OCI-LY7 (cell line): ENCODE data around the gene FNBP1. TPM values are rescaled to one million over a fixed set of nuclear protein-coding genes. Genes with fewer than 3 reads are reported as not detected.

Source experiments
- BruUV-seq: library from RNA; stranded (reverse); fragments of 400-500 nt; replicated peaks from 2 replicates; lab custom pipeline; 2021; lab: Mats Ljungman, UMichigan
- CTCF ChIA-PET: fragments of 300-600 bp; sonication (Branson Sonifier 250); formaldehyde crosslinking; loops from one replicate; lab custom pipeline; 2022; ENCODE audit warnings: antibody characterized with exemption; ENCODE audit not compliant: unreplicated experiment; lab: Charles Lee
- POLR2A ChIA-PET: fragments of 300-600 bp; sonication (Branson Sonifier 250); formaldehyde crosslinking; loops from one replicate; lab custom pipeline; 2022; ENCODE audit warnings: antibody characterized with exemption; lab: Charles Lee
- DNase-seq: peaks from one replicate; pipeline ENCODE4 v3.0.0-alpha.2; 2015; ENCODE audit warnings: low spot score
- H2AFZ ChIP-seq: fragments of 200-600 bp; sonication (generic), shearing (Covaris generic); 2 replicates; pipeline ENCODE4 v1.6.1; 2014; ENCODE audit warnings: mild to moderate bottlenecking, antibody characterized with exemption, low read length, moderate library complexity
- H3K27ac ChIP-seq: fragments of 200-600 bp; sonication (generic); 2 replicates; pipeline ENCODE4 v1.5.1; 2014; ENCODE audit warnings: mixed run types, low read depth, mild to moderate bottlenecking, moderate library complexity, low read length, inconsistent platforms; ENCODE audit not compliant: poor library complexity, severe bottlenecking
- H3K36me3 ChIP-seq: fragments of 200-600 bp; sonication (generic); 2 replicates; pipeline ENCODE4 v1.6.1; 2014; ENCODE audit warnings: mild to moderate bottlenecking, antibody characterized with exemption, low read length, moderate library complexity, mixed read lengths; ENCODE audit not compliant: insufficient read depth
- H3K4me1 ChIP-seq: fragments of 200-600 bp; sonication (generic); 2 replicates; pipeline ENCODE4 v1.5.1; 2014; ENCODE audit warnings: mild to moderate bottlenecking, low read length; ENCODE audit not compliant: insufficient read depth, poor library complexity, severe bottlenecking
- H3K4me2 ChIP-seq: fragments of 200-600 bp; sonication (generic); 2 replicates; pipeline ENCODE4 v1.6.1; 2014; ENCODE audit warnings: mild to moderate bottlenecking, low read length
- H3K4me3 ChIP-seq: fragments of 200-600 bp; sonication (generic); 2 replicates; pipeline ENCODE4 v1.5.1; 2014; ENCODE audit warnings: mild to moderate bottlenecking, low read depth, low read length; ENCODE audit not compliant: poor library complexity, severe bottlenecking
- H3K79me2 ChIP-seq: fragments of 200-600 bp; sonication (generic); 2 replicates; pipeline ENCODE4 v1.6.1; 2016; ENCODE audit warnings: low read depth, mild to moderate bottlenecking, low read length, moderate library complexity, mixed read lengths; ENCODE audit not compliant: insufficient read depth
- H3K9me2 ChIP-seq: fragments of 200-600 bp; sonication (generic); 2 replicates; pipeline ENCODE4 v1.6.1; 2016; ENCODE audit warnings: mild to moderate bottlenecking, low read length, mixed read lengths; ENCODE audit not compliant: insufficient read depth
- H3K9me3 ChIP-seq: fragments of 200-600 bp; sonication (generic); 2 replicates; pipeline ENCODE4 v1.6.1; 2014; ENCODE audit warnings: mild to moderate bottlenecking, mixed run types, low read length, mixed read lengths
- H4K20me1 ChIP-seq: fragments of 200-600 bp; sonication (generic); 2 replicates; pipeline ENCODE4 v1.6.1; 2014; ENCODE audit warnings: mild to moderate bottlenecking, antibody characterized with exemption, low read length, moderate library complexity, mixed read lengths; ENCODE audit not compliant: insufficient read depth
- EZH2phosphoT487 ChIP-seq: fragments of 200-600 bp; sonication (generic); IDR thresholded peaks from 2 replicates; pipeline ENCODE4 v1.6.1; 2018; ENCODE audit warnings: low read depth, borderline replicate concordance, mild to moderate bottlenecking, mixed run types, antibody characterized with exemption, low read length, moderate library complexity, mixed read lengths
- intact Hi-C: fragments of 100-400 bp; cut with micrococcal nuclease; formaldehyde crosslinking; loops from one replicate; pipeline ENCODE4 v1.10.0; 2022; ENCODE audit not compliant: unreplicated experiment
- total RNA-seq, 2 experiments: library from RNA; depleted of rRNA in 1 of 2; stranded (reverse); fragments of >200 nt in 1 of 2; shearing (Covaris generic) in 1 of 2; gene quantifications; 2 replicates each; pipeline ENCODE4 v1.2.3, GENCODE V29; 2014 to 2022
- TF ChIP-seq, protein P1 (sequence below): fragments of 200-600 bp; sonication (generic); conservative IDR thresholded peaks from 2 replicates; pipeline ENCODE4 v1.5.1; 2014; ENCODE audit warnings: mild to moderate bottlenecking, antibody characterized with exemption, low read length, moderate library complexity, mixed read lengths

The FNBP1 gene
- total RNA-seq, 2 experiments from 2014 or later, result 93.3 to 164 TPM

DNA sequence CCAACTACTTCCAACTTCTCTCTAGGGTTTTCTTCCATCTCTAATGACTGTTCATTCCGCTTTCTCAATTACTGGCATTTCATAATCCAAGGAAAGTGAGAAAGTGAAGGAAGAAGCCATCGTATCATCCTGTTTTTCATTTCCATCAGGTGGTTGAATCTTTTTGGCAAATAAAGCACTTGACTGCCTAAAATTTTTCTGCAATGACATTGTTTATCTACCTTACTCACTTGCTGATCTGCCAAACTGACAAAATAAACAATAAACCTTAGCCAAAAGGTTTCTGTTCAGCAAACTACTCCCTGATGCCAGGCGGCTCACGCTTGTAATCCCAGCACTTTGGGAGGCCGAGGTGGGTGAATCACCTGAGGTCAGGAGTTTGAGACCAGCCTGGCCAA, 18.4 kb downstream of the FNBP1 start:
- H3K9me3 ChIP-seq, result no peaks in the 10 kb centered on the region
- H3K4me3 ChIP-seq, result no peak overlapping the region
- intact Hi-C loops, result no loop called here
- peaks cover 29% of the 10 kb centered on the region for H3K36me3 ChIP-seq
- no peak for DNase-seq
- BruUV-seq, result no TSS peak
- no peak overlapping the region for H2AFZ ChIP-seq
- no peaks in the 10 kb centered on the region for H3K9me2 ChIP-seq
- H3K4me1 ChIP-seq, result peaks cover 99% of the 10 kb centered on the region
- peak overlapping the region; percentile 30 for H3K4me2 ChIP-seq
- ChIA-PET POLR2A (interaction anchor here (0.7 to 1.1 kb wide), 4 partner anchors 8 to 25 kb away, joined by 3 to 4 read pairs (median 4); no protein-coding TSS in a partner anchor), CTCF (no interaction called here)
- H3K79me2 ChIP-seq, result peaks cover 100% of the 10 kb centered on the region
- no peak for TF ChIP-seq EZH2phosphoT487
- TF ChIP-seq, protein P1, sequence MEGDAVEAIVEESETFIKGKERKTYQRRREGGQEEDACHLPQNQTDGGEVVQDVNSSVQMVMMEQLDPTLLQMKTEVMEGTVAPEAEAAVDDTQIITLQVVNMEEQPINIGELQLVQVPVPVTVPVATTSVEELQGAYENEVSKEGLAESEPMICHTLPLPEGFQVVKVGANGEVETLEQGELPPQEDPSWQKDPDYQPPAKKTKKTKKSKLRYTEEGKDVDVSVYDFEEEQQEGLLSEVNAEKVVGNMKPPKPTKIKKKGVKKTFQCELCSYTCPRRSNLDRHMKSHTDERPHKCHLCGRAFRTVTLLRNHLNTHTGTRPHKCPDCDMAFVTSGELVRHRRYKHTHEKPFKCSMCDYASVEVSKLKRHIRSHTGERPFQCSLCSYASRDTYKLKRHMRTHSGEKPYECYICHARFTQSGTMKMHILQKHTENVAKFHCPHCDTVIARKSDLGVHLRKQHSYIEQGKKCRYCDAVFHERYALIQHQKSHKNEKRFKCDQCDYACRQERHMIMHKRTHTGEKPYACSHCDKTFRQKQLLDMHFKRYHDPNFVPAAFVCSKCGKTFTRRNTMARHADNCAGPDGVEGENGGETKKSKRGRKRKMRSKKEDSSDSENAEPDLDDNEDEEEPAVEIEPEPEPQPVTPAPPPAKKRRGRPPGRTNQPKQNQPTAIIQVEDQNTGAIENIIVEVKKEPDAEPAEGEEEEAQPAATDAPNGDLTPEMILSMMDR, result no peak
- peak overlapping the region; percentile 70 for H3K27ac ChIP-seq
- peaks cover 38% of the 10 kb centered on the region for H4K20me1 ChIP-seq

DNA sequence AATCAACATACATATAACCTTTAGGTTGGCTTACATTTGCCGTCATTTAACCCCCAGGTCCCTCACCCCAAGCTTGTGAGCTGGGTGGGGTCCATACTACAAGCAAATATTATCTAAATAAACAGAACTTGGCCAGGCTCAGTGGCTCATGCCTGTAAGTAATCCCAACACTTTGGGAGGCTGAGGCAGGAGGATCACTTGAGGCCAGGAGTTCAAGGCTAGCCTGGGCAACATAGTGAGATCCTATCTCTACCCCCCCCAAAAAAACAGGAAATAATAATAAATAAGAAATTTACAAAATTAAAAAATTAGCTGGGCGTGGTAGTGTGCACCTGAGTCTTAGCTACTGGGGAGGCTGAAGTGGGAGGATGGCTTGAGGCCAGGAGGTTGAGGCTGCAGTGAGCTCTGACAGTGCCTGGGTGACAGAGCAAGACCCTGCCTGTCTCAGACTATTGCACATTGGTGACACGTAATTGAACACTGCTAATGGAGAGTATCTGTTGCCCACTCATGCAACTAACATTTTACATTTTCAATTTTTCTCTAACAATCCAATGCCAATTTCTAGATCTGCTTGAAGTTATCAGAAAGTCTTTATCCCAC, 18.9 kb downstream of the FNBP1 start:
- Histone ChIP-seq H3K4me3 (peak overlapping the region; percentile 10), H3K9me2 (no peaks in the 10 kb centered on the region), H3K27ac (peak overlapping the region; percentile 70), H3K4me1 (peaks cover 99% of the 10 kb centered on the region), H3K36me3 (peaks cover 33% of the 10 kb centered on the region), H3K9me3 (no peaks in the 10 kb centered on the region), H2AFZ (no peak overlapping the region), H3K79me2 (peaks cover 100% of the 10 kb centered on the region), H4K20me1 (peaks cover 33% of the 10 kb centered on the region), H3K4me2 (peak overlapping the region; percentile 49)
- POLR2A ChIA-PET, result interaction anchor here (0.7 to 3.0 kb wide), 5 partner anchors 9 to 29 kb away, joined by 3 to 11 read pairs (median 4); no protein-coding TSS in a partner anchor
- BruUV-seq, result no TSS peak
- DNase-seq, result no peak
- intact Hi-C loops, result no loop called here
- TF ChIP-seq, protein P1, result no peak
- no peak for TF ChIP-seq EZH2phosphoT487
- CTCF ChIA-PET, result no interaction called here
